H1 (cell line): ENCODE measurements around the gene SRPK3. TPM values are rescaled to one million over a fixed set of nuclear protein-coding genes. Genes with fewer than 3 reads are reported as not detected.

Experiments used
- CTCF ChIA-PET: fragments of 300-600 bp; sonication (Branson Sonifier 250); formaldehyde crosslinking; loops from one replicate; lab custom pipeline; 2021; ENCODE audit not compliant: partially characterized antibody; lab: Charles Lee
- POLR2A ChIA-PET: fragments of 300-600 bp; sonication (Branson Sonifier 250); formaldehyde crosslinking; loops from one replicate; lab custom pipeline; 2021; ENCODE audit warnings: inconsistent platforms; ENCODE audit not compliant: partially characterized antibody; lab: Charles Lee
- DNase-seq, 2 experiments: peaks; one replicate each; pipeline versions ENCODE4 v3.0.0 to v3.0.0-alpha.2; 2010 to 2022; ENCODE audit warnings: low spot score in 2 of 2, low read depth in 1 of 2, mixed read lengths in 1 of 2
- FAIRE-seq: peaks from 2 replicates; lab custom pipeline; 2011; peaks lifted over from hg19 to GRCh38; lab: Jason Lieb, UNC
- H2AFZ ChIP-seq: 2 replicates; pipeline ENCODE4 v1.8.1; 2012; ENCODE audit warnings: low read length, inconsistent platforms
- H2AK5ac ChIP-seq: 2 replicates; pipeline ENCODE4 v1.6.1; 2013; ENCODE audit warnings: low read depth, low read length
- H2BK120ac ChIP-seq: replicated peaks from 2 replicates; pipeline ENCODE3; 2013; ENCODE audit warnings: low read depth, low read length, inconsistent platforms
- H2BK12ac ChIP-seq: 2 replicates; pipeline ENCODE4 v1.6.1; 2013; ENCODE audit warnings: low read depth, low read length
- H2BK15ac ChIP-seq: 2 replicates; pipeline ENCODE4 v1.6.1; 2013; ENCODE audit warnings: low read length
- H2BK20ac ChIP-seq: 2 replicates; pipeline ENCODE4 v1.6.1; 2013; ENCODE audit warnings: low read length
- H2BK5ac ChIP-seq: 2 replicates; pipeline ENCODE4 v1.6.1; 2013; ENCODE audit warnings: low read depth, low read length
- H3K14ac ChIP-seq: 2 replicates; pipeline ENCODE4 v1.6.1; 2013; ENCODE audit warnings: inconsistent platforms; ENCODE audit not compliant: insufficient read length
- H3K18ac ChIP-seq: 2 replicates; pipeline ENCODE4 v1.6.1; 2013; ENCODE audit warnings: low read length; ENCODE audit errors: extremely low read depth
- H3K23ac ChIP-seq: 2 replicates; pipeline ENCODE4 v1.6.1; 2013; ENCODE audit warnings: inconsistent platforms; ENCODE audit not compliant: insufficient read length
- H3K23me2 ChIP-seq: 2 replicates; pipeline ENCODE4 v1.6.1; 2013; ENCODE audit warnings: low read depth, low read length
- H3K27ac ChIP-seq: 2 replicates; pipeline ENCODE4 v1.6.1; 2011; ENCODE audit warnings: low read depth, low read length, inconsistent platforms
- H3K27me3 ChIP-seq, 4 experiments: replicated peaks in 1 of 4; 1 replicate in 1 of 4; 2 replicates in 3 of 4; pipeline versions ENCODE4 v1.6.1 to v1.8.1; 2011 to 2013; ENCODE audit warnings: low read length in 3 of 4, mild to moderate bottlenecking in 3 of 4, inconsistent platforms in 2 of 4, mixed read lengths in 2 of 4, moderate library complexity in 1 of 4; ENCODE audit not compliant: control insufficient read depth in 3 of 4, insufficient read depth in 3 of 4; ENCODE audit errors: extremely low read depth in 1 of 4
- H3K36me3 ChIP-seq, 4 experiments: 2 replicates each; pipeline versions ENCODE4 v1.6.1 to v1.8.1; 2011 to 2013; ENCODE audit warnings: mild to moderate bottlenecking in 4 of 4, low read length in 3 of 4, moderate library complexity in 2 of 4, control low read depth in 1 of 4, inconsistent platforms in 1 of 4; ENCODE audit not compliant: insufficient read depth in 4 of 4, control insufficient read depth in 2 of 4
- H3K4ac ChIP-seq: replicated peaks from 2 replicates; pipeline ENCODE3; 2013; ENCODE audit warnings: low read length, low read depth, mixed read lengths, inconsistent platforms; ENCODE audit not compliant: insufficient read length
- H3K4me1 ChIP-seq, 4 experiments: replicated peaks in 1 of 4; 1 replicate in 1 of 4; 2 replicates in 3 of 4; pipeline versions ENCODE4 v1.6.1 to v1.8.1; 2011 to 2013; ENCODE audit warnings: low read length in 3 of 4, inconsistent platforms in 2 of 4, mixed read lengths in 1 of 4; ENCODE audit not compliant: insufficient read depth in 4 of 4, control insufficient read depth in 3 of 4
- H3K4me2 ChIP-seq, 2 experiments: 2 replicates each; pipeline versions ENCODE4 v1.6.1 to v1.8.1; 2011 to 2013; ENCODE audit warnings: low read depth in 2 of 2, low read length in 2 of 2, control low read depth in 1 of 2, inconsistent platforms in 1 of 2, mild to moderate bottlenecking in 1 of 2; ENCODE audit not compliant: insufficient read depth in 1 of 2
- H3K4me3 ChIP-seq, 4 experiments: fragments of 200-600, 300-600 bp in 1 of 4; sonication (generic), shearing (Covaris generic), sonication (Bioruptor Twin) in 1 of 4; 2 replicates each; pipeline versions ENCODE4 v1.5.1 to v1.8.1; 2011 to 2016; ENCODE audit warnings: low read length in 4 of 4, low read depth in 3 of 4, control low read depth in 2 of 4, inconsistent platforms in 2 of 4, mild to moderate bottlenecking in 2 of 4, mixed read lengths in 1 of 4, moderate library complexity in 1 of 4; ENCODE audit not compliant: insufficient read depth in 2 of 4; ENCODE audit errors: extremely low read depth in 1 of 4
- H3K56ac ChIP-seq: replicated peaks from 2 replicates; pipeline ENCODE3; 2013; ENCODE audit warnings: low read depth, mild to moderate bottlenecking, mixed read lengths, low read length, inconsistent platforms; ENCODE audit not compliant: insufficient read length
- H3K79me1 ChIP-seq: 2 replicates; pipeline ENCODE4 v1.6.1; 2013; ENCODE audit warnings: low read depth, low read length, control low read depth
- H3K79me2 ChIP-seq, 2 experiments: 2 replicates each; pipeline versions ENCODE4 v1.6.1 to v1.8.1; 2012 to 2013; ENCODE audit warnings: low read length in 2 of 2, mild to moderate bottlenecking in 2 of 2, inconsistent platforms in 1 of 2; ENCODE audit not compliant: insufficient read depth in 2 of 2, control insufficient read depth in 1 of 2
- H3K9ac ChIP-seq, 4 experiments: replicated peaks in 1 of 4; 1 replicate in 1 of 4; 2 replicates in 3 of 4; pipeline versions ENCODE4 v1.6.1 to v1.8.1; 2011 to 2013; ENCODE audit warnings: low read depth in 3 of 4, low read length in 3 of 4, control low read depth in 2 of 4, mild to moderate bottlenecking in 2 of 4, moderate library complexity in 2 of 4, inconsistent platforms in 1 of 4; ENCODE audit errors: extremely low read depth in 1 of 4
- H3K9me3 ChIP-seq, 2 experiments: 2 replicates each; pipeline versions ENCODE4 v1.6.1 to v1.8.1; 2012 to 2013; ENCODE audit warnings: mild to moderate bottlenecking in 2 of 2, moderate library complexity in 2 of 2, control low read depth in 1 of 2, inconsistent platforms in 1 of 2, low read depth in 1 of 2, low read length in 1 of 2, mixed read lengths in 1 of 2; ENCODE audit not compliant: insufficient read depth in 2 of 2
- H4K20me1 ChIP-seq, 2 experiments: replicated peaks in 1 of 2; 2 replicates each; pipeline versions ENCODE3 to v1.8.1; 2011 to 2013; ENCODE audit warnings: inconsistent platforms in 2 of 2, low read length in 2 of 2, mild to moderate bottlenecking in 1 of 2; ENCODE audit not compliant: insufficient read depth in 2 of 2, control insufficient read depth in 1 of 2
- H4K5ac ChIP-seq: 2 replicates; pipeline ENCODE4 v1.6.1; 2013; ENCODE audit warnings: low read length, low read depth, mixed read lengths, inconsistent platforms; ENCODE audit not compliant: insufficient read length
- H4K8ac ChIP-seq: 2 replicates; pipeline ENCODE4 v1.8.0; 2013; ENCODE audit warnings: mild to moderate bottlenecking, moderate library complexity, low read length, inconsistent platforms; ENCODE audit not compliant: insufficient read depth; ENCODE audit errors: extremely low read depth
- H4K91ac ChIP-seq: replicated peaks from 2 replicates; pipeline ENCODE3; 2013; ENCODE audit warnings: low read length, mixed read lengths, inconsistent platforms; ENCODE audit not compliant: insufficient read length
- BACH1 ChIP-seq: IDR thresholded peaks from 2 replicates; pipeline ENCODE4 v1.6.1; 2012; ENCODE audit warnings: low read length, improper control_type of control experiment
- BCL11A ChIP-seq, 2 experiments: IDR thresholded peaks; one replicate each; pipeline ENCODE4 v1.6.1; 2011; ENCODE audit warnings: low read depth in 2 of 2, low read length in 2 of 2, mild to moderate bottlenecking in 2 of 2
- CBX8 ChIP-seq: fragments of 300-800, 300-1000 bp; sonication (generic); IDR thresholded peaks from 2 replicates; pipeline ENCODE4 v1.7.1; 2016; ENCODE audit warnings: low read depth, low read length, borderline replicate concordance
- KDM1A ChIP-seq: fragments of 200-600, 300-600 bp; sonication (generic); IDR thresholded peaks from 2 replicates; pipeline ENCODE4 v1.7.1; 2016; ENCODE audit warnings: mild to moderate bottlenecking, low read length, borderline replicate concordance
- KDM4A ChIP-seq: IDR thresholded peaks from one replicate; pipeline ENCODE4 v1.7.1; 2012; ENCODE audit warnings: low read depth, mild to moderate bottlenecking, moderate library complexity, low read length, inconsistent platforms; ENCODE audit not compliant: severe bottlenecking
- MAFK ChIP-seq: IDR thresholded peaks from 2 replicates; pipeline ENCODE4 v1.6.1; 2012; ENCODE audit warnings: low read depth, mild to moderate bottlenecking, improper control_type of control experiment, low read length
- POU5F1 ChIP-seq: IDR thresholded peaks from 2 replicates; pipeline ENCODE4 v1.6.1; 2011; ENCODE audit warnings: low read depth, mild to moderate bottlenecking, low read length, moderate library complexity
- RBBP5 ChIP-seq: IDR thresholded peaks from 2 replicates; pipeline ENCODE4 v1.7.1; 2012; ENCODE audit warnings: low read depth, mild to moderate bottlenecking, inconsistent platforms, low read length, moderate library complexity, borderline replicate concordance
- RNF2 ChIP-seq: fragments of 200-900, 300-1000 bp; sonication (generic); IDR thresholded peaks from 2 replicates; pipeline ENCODE4 v1.7.1; 2016; ENCODE audit warnings: borderline replicate concordance, low read depth, mild to moderate bottlenecking, antibody characterized with exemption, low read length; ENCODE audit not compliant: poor library complexity, severe bottlenecking; ENCODE audit errors: missing control alignments
- SAP30 ChIP-seq: fragments of 300-600 bp; sonication (generic); IDR thresholded peaks from 2 replicates; pipeline ENCODE4 v1.7.1; 2012; ENCODE audit warnings: low read length, moderate library complexity, mild to moderate bottlenecking, inconsistent platforms; ENCODE audit not compliant: insufficient read depth, insufficient replicate concordance
- SP2 ChIP-seq: IDR thresholded peaks from 2 replicates; pipeline ENCODE4 v1.6.1; 2012; ENCODE audit warnings: mild to moderate bottlenecking, low read length, inconsistent platforms
- TBP ChIP-seq: IDR thresholded peaks from 2 replicates; pipeline ENCODE4 v1.6.1; 2011; ENCODE audit warnings: low read depth, low read length, improper control_type of control experiment
- WGBS, 2 experiments: shearing (Covaris generic) in 1 of 2; methylation state at CpG; one replicate each; pipeline versions ENCODE4 v1.1.6 to v1.1.7; 2013 to 2015; ENCODE audit warnings: low lambda C conversion rate in 2 of 2, mixed read lengths in 2 of 2, inconsistent platforms in 1 of 2, low coverage in 1 of 2, missing lambda C conversion rate in 1 of 2; ENCODE audit not compliant: insufficient replicate concordance in 2 of 2, insufficient coverage in 1 of 2, insufficient read length in 1 of 2; ENCODE audit errors: extremely low coverage in 1 of 2, missing lambda C conversion rate in 1 of 2; 5-methylcytosine and 5-hydroxymethylcytosine counted together
- polyA plus RNA-seq, 7 experiments: library from polyadenylated mRNA; depleted of rRNA in 3 of 7; stranded (reverse) in 5 of 7; unstranded in 2 of 7; fragments of >200 nt in 5 of 7; fragments of 200-250 nt in 2 of 7; gene quantifications; 1 replicate in 5 of 7; 2 replicates in 1 of 7; 4 replicates in 1 of 7; pipeline versions ENCODE4 v1.2.1 to v1.2.3, GENCODE V29; 2011 to 2013; ENCODE audit warnings: missing spikeins in 2 of 7, mixed read lengths in 2 of 7
- total RNA-seq: library from RNA; stranded (reverse); fragmentation: NEBNext Ultra II Directional; extraction: Animal tissue kit (Norgen Biotek cat#: 25700); gene quantifications from 2 replicates; pipeline ENCODE4 v1.2.1, GENCODE V29; 2021

SRPK3 gene
- total and polyA plus RNA-seq, 2 of the 8 experiments (the other 6 are each of a cell fraction or from before 2014, with no cell fraction given), result not detected

GRCh38 chrX:153783378-153784013, 2.7 kb downstream of the SRPK3 start:
- H2AFZ ChIP-seq, result no peak overlapping the region
- no peak overlapping the region for H2BK120ac ChIP-seq
- no peaks in the 10 kb centered on the region for H3K4me1 ChIP-seq
- no peak overlapping the region for H3K4me2 ChIP-seq
- WGBS, 2 experiments, result 91% methylated on average over 6 of the region's 24 CpGs; no CpG with 5 or more reads in 1 of the 2 experiments
- H2AK5ac ChIP-seq, result no peak overlapping the region
- no peaks in the 10 kb centered on the region for H3K27me3 ChIP-seq
- H3K4ac ChIP-seq, result no peak overlapping the region
- no peaks in the 10 kb centered on the region for H3K79me1 ChIP-seq
- no peak overlapping the region for H3K23ac ChIP-seq
- H4K20me1 ChIP-seq, result peaks cover 0 to 2% of the 10 kb centered on the region in 2 experiments
- H3K79me2 ChIP-seq, result no peaks in the 10 kb centered on the region
- DNase-seq, result no peak
- H2BK15ac ChIP-seq, result no peak overlapping the region
- no peak overlapping the region for H3K56ac ChIP-seq
- no peak overlapping the region for H4K8ac ChIP-seq
- POLR2A ChIA-PET, result interaction anchor here (1.0 kb wide), 1 partner anchor 123 kb away, joined by 3 read pairs; no protein-coding TSS in a partner anchor
- H2BK5ac ChIP-seq, result no peak overlapping the region
- H2BK12ac ChIP-seq, result no peak overlapping the region
- no peaks in the 10 kb centered on the region for H3K23me2 ChIP-seq
- no peak overlapping the region for H3K27ac ChIP-seq
- H3K14ac ChIP-seq, result no peak overlapping the region
- H3K4me3 ChIP-seq, result no peak overlapping the region
- no peak overlapping the region for H3K18ac ChIP-seq
- no peak overlapping the region for H2BK20ac ChIP-seq
- FAIRE-seq, result no peak
- H4K91ac ChIP-seq, result no peak overlapping the region
- CTCF ChIA-PET, result interaction anchor here (0.9 to 2.8 kb wide), 4 partner anchors 8 to 127 kb away, joined by 3 to 14 read pairs (median 4); no protein-coding TSS in a partner anchor
- peaks cover 0 to 5% (median 0%) of the 10 kb centered on the region in 4 experiments; a peak in 2 of 8 replicates for H3K36me3 ChIP-seq
- H3K9me3 ChIP-seq, result no peaks in the 10 kb centered on the region
- no peak overlapping the region for H4K5ac ChIP-seq
- no peak overlapping the region for H3K9ac ChIP-seq
- TF ChIP-seq BCL11A (IDR thresholded peaks at IDR 0.05; ENCODE audit: low read depth in 2 of 2, low read length in 2 of 2) (no peak), POU5F1 (no peak), BACH1 (no peak), KDM4A (no peak), SP2 (no peak), TBP (no peak), MAFK (no peak), SAP30 (no peak), KDM1A (no peak), CBX8 (no peak), RBBP5 (no peak), RNF2 (no peak)
